Suppressor macrophage treated with lipopolysaccharide for 1 hour (primary cell): ENCODE data around the gene TRABD2A.
"Not testable (repeated sequence)": the region's sequence is repeated elsewhere in the genome, so short reads cannot be mapped to it uniquely, and the experiment has no call there.

Experiments used
- DNase-seq, 3 donors: peaks; one replicate each; pipeline ENCODE4 v3.0.0-alpha.2; 2020 to 2022

Gene TRABD2A

DNA sequence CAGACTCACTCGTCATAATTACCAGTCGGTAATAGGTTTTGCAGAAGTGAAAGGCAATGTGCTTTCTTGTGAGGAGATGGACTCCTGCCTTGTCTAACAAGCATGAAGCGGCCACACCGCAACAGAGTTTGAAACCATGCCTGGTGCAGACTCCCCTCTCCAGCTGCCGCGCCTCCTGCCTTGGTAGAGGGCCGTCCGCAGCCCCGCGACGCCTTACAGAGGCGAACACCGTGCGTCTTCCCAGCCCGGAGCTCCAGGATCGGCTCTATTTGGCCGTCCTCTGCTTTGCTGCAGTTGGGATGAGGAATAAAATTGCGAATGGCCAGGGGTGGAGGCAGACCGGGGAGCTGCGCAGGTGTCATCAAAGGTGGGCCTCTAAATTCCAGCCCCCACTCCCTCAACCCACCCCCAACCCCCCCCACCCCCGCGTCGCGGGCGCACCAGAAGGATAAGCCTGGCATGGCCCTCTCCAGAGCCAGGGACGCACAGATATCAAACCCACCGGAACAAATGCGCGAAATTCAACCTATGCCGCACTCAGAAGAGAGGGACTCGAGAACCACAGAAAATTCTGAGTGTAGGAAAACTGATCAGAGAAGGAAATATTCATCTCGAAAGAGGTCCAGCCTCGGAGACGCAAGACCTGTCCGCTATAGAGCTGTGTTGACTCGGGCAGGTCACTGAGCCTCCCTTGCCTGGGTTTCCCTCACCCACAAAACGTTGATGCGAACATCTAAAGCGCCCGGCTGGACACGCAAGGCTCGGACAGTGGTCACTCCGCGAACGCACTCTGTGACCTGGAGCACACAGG, 1.1 kb downstream of the TRABD2A start:
- peak in 2 of 3 donors; percentile 26 to 30 for DNase-seq

DNA sequence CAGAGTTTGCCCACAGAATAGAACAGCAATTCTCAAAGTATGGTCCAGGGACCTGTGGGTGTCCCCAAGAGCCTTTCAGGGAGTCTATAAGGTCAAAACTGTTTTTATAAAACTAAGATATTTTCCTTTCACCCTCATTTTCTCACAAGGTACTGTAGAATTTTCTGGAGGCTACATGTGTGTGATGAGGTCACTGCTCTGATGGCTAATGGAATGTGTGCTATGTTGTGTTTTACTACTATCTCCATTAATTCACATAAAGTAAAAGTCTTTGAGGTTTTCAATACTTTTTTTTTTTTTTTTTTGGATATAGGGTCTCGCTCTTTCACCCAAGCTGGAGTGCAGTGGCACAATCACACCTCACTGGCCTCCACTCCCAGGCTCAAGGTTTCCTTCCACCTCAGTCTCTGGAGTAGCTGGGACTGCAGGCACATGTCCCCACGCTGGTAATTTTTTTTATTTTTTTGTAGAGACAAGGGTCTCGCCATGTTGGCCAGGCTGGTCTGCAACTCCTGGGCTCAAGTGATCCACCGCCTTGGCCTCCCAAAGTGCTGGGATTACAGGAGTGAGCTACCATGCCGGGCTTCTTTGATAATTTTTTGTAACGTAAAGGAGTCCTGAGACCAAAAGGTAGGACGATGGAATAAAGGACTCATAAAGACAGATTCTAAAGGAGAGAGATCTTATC, 1.8 kb downstream of the TRABD2A start:
- DNase-seq, result no peak

DNA sequence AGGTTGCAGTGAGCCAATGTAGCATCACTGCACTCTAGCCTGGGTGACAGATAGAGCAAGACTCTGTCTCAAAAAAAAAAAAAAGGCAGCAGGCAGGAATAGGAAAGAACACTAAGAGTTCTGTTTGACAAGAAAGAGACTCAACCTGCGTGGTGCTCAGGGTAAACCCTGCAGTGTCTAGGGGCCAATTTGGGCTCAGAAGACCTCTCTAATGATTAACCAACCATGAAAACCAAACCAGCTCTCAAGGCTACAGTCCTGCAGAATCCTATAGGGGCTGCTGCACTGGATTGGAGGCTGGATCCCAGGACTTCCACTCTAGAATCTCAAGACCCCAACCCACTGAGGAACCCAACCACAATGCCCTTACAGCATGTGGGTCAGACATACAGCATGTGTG, 2.4 kb downstream of the TRABD2A start:
- no peak for DNase-seq

DNA sequence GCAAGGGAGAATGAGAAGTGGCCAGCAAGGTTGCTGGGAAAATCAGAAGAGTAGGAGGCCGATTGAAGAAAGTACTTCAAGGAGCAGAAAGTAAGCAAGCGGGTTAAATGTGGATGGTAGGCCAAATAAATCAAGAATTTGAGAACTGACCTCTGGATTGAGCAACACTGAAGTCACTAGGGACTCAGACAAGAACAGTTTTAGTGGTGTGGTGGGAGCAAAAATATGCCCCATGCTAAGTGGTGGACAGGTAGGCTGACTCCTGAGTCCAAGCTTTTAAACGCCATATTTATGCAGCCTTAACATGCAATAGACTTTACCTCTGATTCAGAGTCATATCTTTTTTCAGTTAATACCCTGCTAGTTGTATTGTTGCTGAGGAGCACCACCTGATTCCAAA, 4.5 kb downstream of the TRABD2A start:
- DNase-seq, result no peak

DNA sequence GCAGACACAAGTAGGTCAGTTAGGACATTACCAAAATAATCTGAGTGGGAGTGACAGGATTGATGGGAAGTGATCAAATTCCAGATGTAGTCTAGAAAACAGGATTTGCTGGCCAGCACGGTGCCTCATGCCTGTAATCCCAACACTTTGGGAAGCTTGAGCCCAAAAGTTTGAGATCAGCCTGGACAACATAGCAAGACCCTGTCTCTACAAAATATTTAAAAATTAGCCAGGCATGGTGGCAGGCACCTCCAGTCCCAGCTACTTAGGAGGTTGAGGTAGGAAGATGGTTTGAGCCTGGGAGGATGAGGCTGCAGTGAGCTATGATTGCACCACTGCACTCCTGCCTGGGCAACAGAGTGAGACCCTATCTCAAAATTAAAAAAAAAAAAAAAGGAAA, 5.3 kb downstream of the TRABD2A start:
- DNase-seq, result not testable (repeated sequence)

DNA sequence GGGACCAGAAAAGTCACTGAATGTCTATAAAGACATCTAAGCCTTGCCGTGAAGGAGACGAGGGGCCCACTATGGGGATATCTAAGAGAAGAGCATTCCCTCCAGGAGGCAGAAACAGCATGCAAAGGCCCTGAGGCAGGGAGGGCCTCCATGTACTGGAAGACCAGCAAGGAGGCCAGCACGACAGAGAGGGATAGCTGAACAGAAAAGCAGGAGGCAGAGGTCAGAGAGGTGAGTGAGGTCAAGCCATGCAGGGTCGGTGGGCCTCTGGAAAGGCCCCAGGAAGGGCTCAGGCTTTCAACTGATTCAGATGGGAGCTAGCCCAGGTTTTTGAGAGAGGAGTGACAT, 5.7 kb downstream of the TRABD2A start:
- no peak for DNase-seq

DNA sequence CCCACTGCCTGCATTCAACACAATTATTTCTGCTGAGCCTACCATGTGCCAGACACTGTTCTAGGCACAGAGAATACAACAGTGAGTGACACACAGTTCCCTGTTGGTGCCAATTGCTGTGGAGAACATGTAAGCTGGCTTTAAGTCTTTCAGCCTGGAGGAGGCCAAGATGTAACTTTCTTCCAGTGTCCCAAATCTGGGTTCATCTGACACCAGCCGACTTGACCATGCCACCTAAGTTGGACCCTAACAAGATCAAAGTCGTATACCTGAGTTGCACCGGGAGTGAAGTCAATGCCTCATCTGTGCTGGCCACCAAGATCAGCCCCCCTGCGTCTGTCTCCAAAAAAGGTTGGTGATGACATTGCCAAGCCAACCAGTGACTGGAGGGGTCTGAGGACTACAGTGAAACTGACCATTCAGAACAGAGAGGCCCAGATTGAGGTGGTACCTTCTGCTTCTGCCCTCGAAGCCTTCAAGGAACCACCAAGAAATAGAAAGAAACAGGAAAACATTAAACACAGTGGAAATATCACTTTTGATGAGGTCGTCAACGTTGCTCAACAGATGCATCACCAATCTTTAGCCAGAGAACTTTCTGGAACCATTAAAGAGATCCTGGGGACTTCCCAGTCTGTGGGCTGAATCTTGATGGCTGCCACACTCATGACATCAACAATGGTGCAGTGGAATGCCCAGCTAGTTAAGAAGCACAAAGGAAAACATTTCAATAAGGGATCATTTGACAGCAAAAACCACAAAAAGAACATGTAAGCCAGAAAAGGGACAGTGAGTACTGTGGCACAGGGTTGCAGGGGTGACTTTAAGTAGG, 6.3 kb downstream of the TRABD2A start:
- peak; percentile 84 to 93 (median 89) for DNase-seq

DNA sequence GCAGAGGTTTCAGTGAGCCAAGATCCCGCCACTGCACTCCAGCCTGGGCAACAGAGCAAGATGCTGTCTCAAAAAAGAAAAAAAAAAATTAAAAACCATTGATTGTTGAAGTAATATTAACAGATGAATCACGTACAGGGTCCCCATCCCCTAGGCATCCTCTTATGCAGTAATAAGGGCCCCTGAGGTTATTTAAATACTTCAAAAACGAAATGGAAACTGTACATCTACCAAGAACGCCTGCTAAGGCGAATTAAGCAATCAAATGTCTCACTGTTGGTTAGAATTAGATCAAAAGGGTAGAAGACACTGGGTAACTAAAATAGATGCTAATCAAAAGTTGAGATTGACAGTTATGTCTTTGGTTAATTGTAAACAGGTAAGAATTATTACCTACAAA, 7.5 kb downstream of the TRABD2A start:
- no peak for DNase-seq

DNA sequence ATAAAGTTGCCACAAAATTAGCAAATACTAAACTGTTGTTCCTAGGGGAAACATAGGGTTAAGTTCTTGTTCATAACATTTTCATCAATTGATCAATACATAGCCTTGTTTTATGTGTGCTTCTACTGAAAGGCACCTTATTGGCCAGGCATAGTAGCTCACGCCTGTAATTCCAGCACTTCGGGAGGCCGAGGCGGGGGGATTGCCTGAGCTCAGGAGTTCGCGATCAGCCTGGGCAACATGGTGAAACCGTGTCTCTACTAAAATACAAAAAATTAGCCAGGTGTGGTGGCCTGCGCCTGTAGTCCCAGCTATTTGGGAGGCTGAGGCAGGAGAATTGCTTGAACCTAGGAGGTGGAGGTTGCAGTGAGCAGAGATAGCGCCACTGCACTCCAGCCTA, 8.2 kb downstream of the TRABD2A start:
- not testable (repeated sequence) for DNase-seq

DNA sequence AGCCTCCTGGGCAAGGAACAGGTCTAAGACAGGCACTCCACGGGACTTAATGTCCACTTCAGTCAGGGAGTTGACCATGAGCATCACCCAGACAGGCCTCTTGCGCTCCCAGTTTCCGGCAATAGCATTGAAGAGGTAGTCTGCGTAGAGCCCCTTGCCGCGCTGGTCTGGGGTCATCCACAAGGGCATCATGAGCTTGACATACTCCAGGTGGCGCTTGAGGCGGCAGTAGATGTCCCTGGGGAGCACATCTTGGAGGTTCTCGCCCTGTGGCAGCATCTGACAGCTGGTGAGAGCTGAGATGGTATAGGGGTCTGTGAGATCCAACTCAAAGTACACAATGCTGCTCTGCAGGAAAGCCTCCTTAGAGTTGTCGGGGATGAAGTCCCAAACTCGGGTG, 10.6 kb downstream of the TRABD2A start:
- no peak for DNase-seq

DNA sequence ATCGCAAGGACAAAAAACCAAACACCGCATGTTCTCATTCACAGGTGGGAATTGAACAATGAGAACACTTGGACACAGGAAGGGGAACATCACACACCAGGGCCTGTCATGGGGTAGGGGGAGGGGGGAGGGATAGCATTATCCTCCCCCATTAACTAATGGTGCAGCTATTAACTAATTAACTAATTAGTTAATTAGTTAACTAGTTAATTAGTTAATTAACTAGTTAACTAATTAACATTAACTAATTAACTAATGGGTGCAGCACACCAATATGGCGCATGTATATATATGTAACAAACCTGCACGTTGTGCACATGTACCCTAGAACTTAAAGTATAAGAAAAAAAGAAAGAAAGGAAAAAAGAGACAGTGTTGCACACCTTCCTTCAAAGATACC, 12.6 kb downstream of the TRABD2A start:
- not testable (repeated sequence) for DNase-seq

DNA sequence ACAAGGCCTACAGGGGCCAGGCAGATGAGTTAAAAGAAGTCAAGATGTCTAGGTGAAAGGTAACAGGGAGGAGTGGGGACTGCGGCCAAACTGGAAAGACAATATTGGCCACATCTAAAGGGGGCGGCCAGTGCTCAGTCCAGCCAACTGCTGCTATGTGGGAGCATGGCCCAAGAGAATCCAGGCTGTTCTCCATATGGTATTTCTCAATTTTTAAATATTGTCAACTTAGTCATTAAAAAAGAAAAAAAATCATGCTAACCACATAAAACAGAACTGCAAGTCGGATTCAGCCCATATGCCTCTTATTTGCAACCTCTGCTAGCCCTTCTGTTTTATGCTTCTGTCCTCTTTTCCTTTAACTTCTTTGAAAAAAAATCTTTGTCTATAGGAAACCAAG, 14.8 kb downstream of the TRABD2A start:
- no peak for DNase-seq

DNA sequence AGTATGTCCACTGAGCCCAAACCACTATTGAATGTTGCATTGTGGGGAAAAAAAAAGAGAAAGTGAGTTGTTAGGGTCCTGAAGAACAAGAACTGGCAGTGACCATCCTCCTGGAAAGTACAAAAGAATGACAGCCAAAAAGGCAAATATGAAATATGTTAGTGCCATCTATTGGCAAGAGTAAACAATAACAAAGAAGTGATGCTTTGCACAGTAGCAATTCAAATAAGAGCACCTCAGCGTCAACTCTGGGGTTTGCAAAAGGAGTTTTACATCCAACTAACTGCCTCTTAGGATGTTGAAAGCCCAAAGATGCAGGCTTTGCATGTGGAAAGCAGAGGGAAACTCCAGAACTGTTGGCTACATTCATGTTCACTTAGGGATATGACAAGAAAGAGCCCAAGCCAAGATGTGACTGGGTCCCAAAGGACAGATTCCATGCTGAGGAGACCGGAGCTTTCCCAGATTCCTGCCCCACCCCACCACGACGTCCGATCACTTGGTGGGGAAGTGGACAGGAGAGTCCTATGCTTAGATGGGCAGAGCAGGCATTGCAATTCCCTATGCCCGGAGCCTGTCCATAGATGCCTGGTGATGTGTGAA, 15.6 kb downstream of the TRABD2A start:
- DNase-seq, result peak; percentile 55 to 79 (median 79)

DNA sequence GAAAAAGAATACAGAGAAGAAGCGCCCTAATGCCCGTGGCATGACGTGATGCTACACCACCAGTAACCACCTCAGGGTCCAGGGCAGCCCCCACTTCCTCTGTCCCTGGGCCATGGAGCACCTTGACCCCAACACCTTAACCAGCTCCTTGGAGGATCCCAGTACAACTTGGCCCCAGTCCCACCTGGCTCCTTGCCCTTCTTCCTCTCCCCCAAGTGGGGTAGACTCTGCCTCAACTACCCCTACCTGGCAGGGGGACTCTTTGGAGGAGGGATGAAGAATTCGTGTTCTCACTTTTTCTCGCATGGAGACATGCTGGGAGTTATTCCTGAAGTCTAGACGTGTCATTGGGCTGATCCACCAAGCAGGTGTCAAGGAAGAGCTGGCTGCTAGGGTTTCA, 18.9 kb downstream of the TRABD2A start:
- DNase-seq, result no peak

DNA sequence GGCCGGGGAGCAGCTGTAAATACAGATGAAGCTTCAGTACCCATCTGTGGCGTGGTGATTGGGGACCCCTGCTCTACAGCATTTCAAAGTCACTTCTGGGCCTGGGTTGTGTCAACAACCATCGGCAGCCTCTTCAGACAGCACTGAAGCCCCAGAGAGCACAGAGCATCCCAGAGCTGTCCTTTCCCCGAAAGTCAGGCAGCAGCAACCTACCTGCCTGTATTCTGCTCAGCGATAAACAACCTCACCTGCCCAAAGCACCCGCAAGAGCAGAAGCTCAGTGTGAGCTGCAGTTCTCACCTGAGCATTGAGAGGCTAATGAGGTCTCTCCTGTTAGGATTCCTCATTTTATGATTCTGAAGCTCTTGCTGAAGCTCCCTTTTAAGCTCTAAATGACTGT, 19.3 kb downstream of the TRABD2A start:
- no peak for DNase-seq

DNA sequence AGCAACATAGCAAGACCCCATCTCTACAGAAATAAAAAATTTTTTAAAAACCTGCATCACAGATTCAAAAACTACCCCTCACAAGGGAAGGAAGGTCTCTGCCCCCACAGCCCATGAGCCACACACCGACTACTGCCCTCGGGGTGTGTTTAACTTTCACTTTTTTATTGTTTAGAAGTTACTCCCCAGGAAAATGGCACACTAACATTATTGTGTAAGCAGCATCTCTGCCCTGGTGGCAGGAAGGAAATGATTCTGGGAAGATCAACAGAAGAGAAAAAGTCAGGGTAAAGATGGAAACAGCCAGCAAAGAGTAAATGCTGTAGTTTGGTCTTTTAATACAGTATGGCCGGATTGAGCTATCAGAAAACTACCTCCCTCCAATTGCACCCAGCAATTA, 21.9 kb downstream of the TRABD2A start:
- DNase-seq, result no peak

DNA sequence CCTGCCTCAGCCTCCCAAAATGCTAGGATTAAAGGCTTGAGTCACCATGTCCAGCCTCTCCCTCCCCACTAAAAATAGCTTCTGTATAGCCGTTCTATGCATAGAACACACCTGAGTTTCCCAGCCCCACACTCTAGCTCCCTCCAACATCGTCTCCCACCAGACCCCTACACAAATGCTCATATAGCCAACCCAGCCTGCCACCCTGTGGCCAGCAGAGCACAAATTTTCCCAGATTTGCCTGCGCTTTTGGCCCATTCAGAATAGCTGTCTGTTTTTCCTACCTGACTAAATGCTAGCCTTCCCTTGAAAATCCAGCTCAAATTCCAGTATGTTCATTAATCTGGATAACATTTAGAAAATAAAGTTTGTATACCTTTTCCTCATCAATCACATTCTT, 22.8 kb downstream of the TRABD2A start:
- DNase-seq, result no peak

DNA sequence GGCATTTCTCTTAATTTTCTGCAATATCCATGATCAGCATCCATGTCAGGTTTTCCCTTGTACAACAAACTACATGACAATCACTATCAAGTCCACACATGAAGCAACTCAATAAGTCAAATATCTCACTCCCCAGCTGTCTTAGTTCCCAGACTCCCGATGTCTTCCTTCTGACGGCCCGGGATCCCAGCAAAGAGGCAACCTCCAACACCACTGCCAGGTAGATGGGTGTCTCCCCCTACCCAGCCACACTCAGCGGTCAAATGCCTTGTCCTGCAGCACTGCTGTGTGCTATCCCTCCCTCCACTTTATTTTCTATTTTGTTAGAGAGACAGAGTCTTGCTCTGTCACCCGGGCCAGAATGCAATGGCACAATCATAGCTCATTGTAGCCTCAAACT, 23.3 kb downstream of the TRABD2A start:
- DNase-seq, result no peak

DNA sequence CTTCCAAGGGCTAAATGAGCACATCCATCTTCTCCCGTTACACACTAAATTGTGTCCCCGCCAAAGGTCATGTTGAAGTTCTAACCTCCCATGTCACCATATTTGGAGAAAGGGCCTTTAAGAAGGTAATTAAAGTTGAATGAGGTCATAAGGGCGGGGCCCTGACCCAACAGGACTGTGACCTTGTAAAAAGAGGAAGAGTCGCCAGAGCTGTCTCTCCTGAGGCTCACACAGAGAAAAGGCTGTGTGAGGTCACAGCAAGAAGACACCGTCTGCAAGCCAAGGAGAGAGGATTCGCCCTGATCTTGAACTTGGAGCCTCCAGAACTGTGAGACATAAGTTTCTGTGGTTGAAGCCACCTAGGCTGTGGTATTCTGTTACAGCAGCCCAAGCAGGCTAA, 24.1 kb downstream of the TRABD2A start:
- DNase-seq, result peak; percentile 42 to 53 (median 48)

DNA sequence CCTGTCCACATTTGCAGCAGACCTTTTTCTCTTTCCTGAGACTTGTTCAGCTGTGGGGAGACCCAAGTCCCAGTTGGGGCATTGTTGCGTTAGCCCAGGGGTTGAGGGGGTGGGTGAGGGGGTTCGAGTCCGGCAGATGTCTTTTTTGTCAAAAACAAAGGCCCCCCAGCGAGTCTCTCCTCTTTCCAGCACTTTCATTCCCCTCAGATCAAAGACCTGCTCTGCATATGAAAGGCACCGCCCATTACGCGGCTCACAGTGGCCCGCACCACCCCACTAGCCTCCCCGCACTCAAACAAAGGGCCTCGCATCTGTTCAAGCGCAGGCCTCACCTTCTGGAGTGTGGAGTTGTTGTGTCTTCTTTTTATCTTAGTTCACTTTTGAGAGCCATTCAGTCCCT, 25.2 kb downstream of the TRABD2A start:
- no peak for DNase-seq

DNA sequence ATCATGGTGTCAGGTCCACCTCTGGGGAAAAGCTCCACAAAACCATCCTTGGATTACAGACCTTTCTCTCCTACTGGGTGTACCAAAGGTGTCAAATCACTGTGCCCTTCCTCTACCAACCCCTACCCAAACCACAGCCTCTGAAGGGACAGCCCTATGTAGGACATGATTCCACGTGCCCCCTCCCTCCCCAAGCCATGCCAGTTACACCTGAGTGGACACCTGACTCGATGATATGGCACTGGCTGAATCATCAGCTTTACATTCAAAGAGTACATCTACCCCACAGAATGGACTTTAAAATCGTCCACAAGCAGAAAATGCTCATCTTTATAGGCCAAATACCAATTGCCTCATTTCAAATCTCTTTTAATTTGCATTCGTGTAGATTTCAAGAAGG, 26.0 kb downstream of the TRABD2A start:
- no peak for DNase-seq

DNA sequence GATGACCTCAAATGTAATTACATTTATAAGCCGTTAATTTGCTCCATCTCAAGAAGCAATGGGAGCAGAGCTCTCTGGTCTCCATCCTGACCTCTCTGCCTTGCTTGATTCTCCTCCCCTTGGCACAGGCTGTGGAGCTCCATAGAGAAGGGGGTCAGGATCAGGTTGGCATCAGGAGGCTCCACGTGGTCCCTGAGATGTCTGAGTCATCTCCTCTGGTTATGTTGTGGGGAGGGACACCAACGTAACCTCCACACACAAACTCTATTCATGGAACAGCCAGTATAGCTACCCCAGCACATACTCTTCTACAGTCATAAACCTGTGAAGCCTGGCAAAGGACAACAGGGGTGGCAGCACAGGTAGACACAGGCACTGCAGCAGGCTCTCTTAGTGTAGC, 29.0 kb downstream of the TRABD2A start:
- no peak for DNase-seq

DNA sequence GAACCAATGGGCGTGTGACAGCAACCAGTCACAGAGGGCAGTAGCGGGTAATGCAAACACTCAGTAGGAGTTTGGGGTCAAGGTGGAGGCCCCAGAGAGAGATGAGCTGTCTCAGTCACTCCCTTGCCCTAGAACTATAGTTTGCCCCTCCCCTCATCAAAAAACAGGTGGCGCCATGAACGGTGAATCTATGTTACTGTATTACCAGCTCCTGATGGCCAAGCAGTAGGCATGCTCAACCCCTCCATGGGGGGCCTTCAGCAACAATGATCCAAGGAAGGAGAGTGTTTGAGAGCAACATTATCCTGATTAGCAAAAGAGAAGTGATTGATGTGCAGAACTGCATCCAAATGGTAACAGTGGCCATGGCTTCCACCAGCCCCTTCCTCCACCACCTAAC, 30.4 kb downstream of the TRABD2A start:
- no peak for DNase-seq
